Smooth muscle cell (in vitro differentiated cells): ENCODE measurements around the gene PITPNB. TPM values are rescaled to one million over a fixed set of nuclear protein-coding genes. Genes with fewer than 3 reads are reported as not detected.

Experiments used
- DNase-seq: peaks from one replicate; lab custom pipeline; 2025; ENCODE audit not compliant: unreplicated experiment; lab: John Stamatoyannopoulos, UW
- H2AFZ ChIP-seq: fragments of 200-600 bp; sonication (generic); 2 replicates; pipeline ENCODE4 v1.6.0; 2016; ENCODE audit warnings: antibody characterized with exemption, low read depth, mild to moderate bottlenecking
- H3F3A ChIP-seq: fragments of 200-600 bp; sonication (generic); 2 replicates; pipeline ENCODE4 v1.6.0; 2017; ENCODE audit warnings: antibody characterized with exemption, low read depth
- H3K27ac ChIP-seq: fragments of 200-600 bp; sonication (generic); 2 replicates; pipeline ENCODE4 v1.5.1; 2016; ENCODE audit warnings: low read depth, mild to moderate bottlenecking
- H3K27me3 ChIP-seq: fragments of 200-600 bp; sonication (generic); 2 replicates; pipeline ENCODE4 v1.6.1; 2016; ENCODE audit warnings: low read depth, mild to moderate bottlenecking
- H3K36me3 ChIP-seq: fragments of 200-600 bp; sonication (generic); 2 replicates; pipeline ENCODE4 v1.5.1; 2016; ENCODE audit warnings: low read depth
- H3K4me1 ChIP-seq: fragments of 200-600 bp; sonication (generic); 2 replicates; pipeline ENCODE4 v1.5.1; 2016; ENCODE audit warnings: low read depth
- H3K4me2 ChIP-seq: fragments of 200-600 bp; sonication (generic); 2 replicates; pipeline ENCODE4 v1.6.0; 2016; ENCODE audit warnings: mild to moderate bottlenecking
- H3K4me3 ChIP-seq: fragments of 200-600 bp; sonication (generic); 2 replicates; pipeline ENCODE4 v1.5.1; 2016; ENCODE audit warnings: mild to moderate bottlenecking
- H3K79me2 ChIP-seq: fragments of 200-600 bp; sonication (generic); 2 replicates; pipeline ENCODE4 v1.6.0; 2016; ENCODE audit warnings: low read depth, mild to moderate bottlenecking
- H3K9ac ChIP-seq: fragments of 200-600 bp; sonication (generic); 2 replicates; pipeline ENCODE4 v1.6.0; 2016; ENCODE audit warnings: low read depth
- H3K9me3 ChIP-seq: fragments of 200-600 bp; sonication (generic); replicated peaks from 2 replicates; pipeline ENCODE4 v1.5.1; 2016; ENCODE audit warnings: low read depth
- H4K20me1 ChIP-seq: fragments of 200-600 bp; sonication (generic); 2 replicates; pipeline ENCODE4 v1.6.0; 2016; ENCODE audit warnings: low read depth
- WGBS: methylation state at CpG from one replicate; pipeline ENCODE4 v1.1.7; 2016; ENCODE audit warnings: low lambda C conversion rate; 5-methylcytosine and 5-hydroxymethylcytosine counted together
- polyA plus RNA-seq: library from polyadenylated mRNA; unstranded; fragments of >200 nt; fragmentation: Nextera tagmentation; extraction: Ambion mirVana; gene quantifications from 2 replicates; pipeline ENCODE4 v1.2.1, GENCODE V29; 2016
- total RNA-seq: library from RNA; depleted of rRNA; stranded (reverse); fragments of >200 nt; gene quantifications from 2 replicates; pipeline ENCODE4 v1.2.3, GENCODE V29; 2014
- TF ChIP-seq, protein P1 (sequence below): fragments of 200-600 bp; sonication (generic); IDR thresholded peaks from 2 replicates; pipeline ENCODE4 v1.5.1; 2017; ENCODE audit warnings: borderline replicate concordance, mild to moderate bottlenecking, antibody characterized with exemption; ENCODE audit not compliant: insufficient read depth, poor library complexity, severe bottlenecking

PITPNB gene
- total and polyA plus RNA-seq, 2 experiments from 2014 or later, result 37.8 to 47.0 TPM

DNA sequence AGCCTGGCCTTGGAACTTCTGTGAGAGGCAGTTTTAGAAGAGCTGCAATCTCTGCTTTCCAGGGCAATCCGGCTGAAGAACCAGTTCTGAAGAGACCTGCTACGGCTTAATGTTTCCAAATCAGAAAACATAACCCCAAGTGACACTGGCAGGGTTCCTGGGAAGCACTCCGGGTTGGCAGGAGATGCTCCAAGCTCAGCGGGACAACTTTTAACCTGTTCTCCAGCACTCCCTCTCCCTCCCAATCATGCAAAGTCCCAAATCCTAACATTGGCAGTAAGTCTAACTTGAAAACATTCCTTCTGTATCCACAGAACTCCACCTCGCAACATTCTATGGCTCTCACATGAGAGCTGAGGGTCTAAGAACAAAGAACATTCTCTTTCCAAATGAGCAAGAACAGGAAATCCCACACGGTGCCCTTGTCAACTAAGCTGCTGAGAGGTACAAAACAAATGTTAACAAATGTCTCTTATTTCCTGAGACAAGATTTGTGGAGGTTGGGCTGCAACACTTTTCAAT is 69.0 kb downstream of the PITPNB start:
- Histone ChIP-seq H3K4me1 (peaks cover 27% of the 10 kb centered on the region), H4K20me1 (peaks cover 28% of the 10 kb centered on the region), H3K9ac (no peak overlapping the region), H3K4me3 (no peak overlapping the region), H3K79me2 (no peaks in the 10 kb centered on the region), H3K4me2 (no peak overlapping the region), H3K36me3 (no peaks in the 10 kb centered on the region), H3F3A (peaks cover 2% of the 10 kb centered on the region), H3K27ac (no peak overlapping the region), H3K9me3 (no peaks in the 10 kb centered on the region), H2AFZ (no peak overlapping the region), H3K27me3 (no peaks in the 10 kb centered on the region)
- DNase-seq, result no peak
- 79% methylated on average over 6 of the region's 6 CpGs for WGBS
- TF ChIP-seq, protein P1, sequence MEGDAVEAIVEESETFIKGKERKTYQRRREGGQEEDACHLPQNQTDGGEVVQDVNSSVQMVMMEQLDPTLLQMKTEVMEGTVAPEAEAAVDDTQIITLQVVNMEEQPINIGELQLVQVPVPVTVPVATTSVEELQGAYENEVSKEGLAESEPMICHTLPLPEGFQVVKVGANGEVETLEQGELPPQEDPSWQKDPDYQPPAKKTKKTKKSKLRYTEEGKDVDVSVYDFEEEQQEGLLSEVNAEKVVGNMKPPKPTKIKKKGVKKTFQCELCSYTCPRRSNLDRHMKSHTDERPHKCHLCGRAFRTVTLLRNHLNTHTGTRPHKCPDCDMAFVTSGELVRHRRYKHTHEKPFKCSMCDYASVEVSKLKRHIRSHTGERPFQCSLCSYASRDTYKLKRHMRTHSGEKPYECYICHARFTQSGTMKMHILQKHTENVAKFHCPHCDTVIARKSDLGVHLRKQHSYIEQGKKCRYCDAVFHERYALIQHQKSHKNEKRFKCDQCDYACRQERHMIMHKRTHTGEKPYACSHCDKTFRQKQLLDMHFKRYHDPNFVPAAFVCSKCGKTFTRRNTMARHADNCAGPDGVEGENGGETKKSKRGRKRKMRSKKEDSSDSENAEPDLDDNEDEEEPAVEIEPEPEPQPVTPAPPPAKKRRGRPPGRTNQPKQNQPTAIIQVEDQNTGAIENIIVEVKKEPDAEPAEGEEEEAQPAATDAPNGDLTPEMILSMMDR, result no peak

DNA sequence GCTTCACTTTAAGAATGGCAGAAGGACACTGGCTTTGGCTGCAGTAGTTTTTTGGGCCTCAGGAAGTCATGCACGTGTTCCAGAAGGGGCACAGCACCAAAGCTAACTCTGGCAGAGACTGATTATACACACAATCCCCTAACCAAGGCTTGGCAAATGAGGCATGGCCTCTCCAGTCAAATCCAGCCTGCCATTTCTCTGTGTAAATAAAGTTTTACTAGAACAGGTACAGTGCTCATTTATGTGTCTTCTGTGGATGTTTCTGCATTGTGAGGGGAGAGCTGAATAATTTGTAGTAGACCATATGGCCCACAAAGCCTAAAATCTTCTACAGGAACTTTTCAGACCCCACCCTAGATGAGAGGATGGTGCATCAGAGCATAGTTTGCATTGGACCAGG is 71.1 kb downstream of the PITPNB start:
- H3K4me3 ChIP-seq, result no peak overlapping the region
- no peaks in the 10 kb centered on the region for H3K79me2 ChIP-seq
- H3K27ac ChIP-seq, result no peak overlapping the region
- no peak overlapping the region for H3K9ac ChIP-seq
- peaks cover 2% of the 10 kb centered on the region for H3F3A ChIP-seq
- no peaks in the 10 kb centered on the region for H3K27me3 ChIP-seq
- no peaks in the 10 kb centered on the region for H3K36me3 ChIP-seq
- WGBS, result 92% methylated on average over 1 of the region's 1 CpG
- H3K4me2 ChIP-seq, result no peak overlapping the region
- no peaks in the 10 kb centered on the region for H3K9me3 ChIP-seq
- TF ChIP-seq, protein P1, result no peak
- no peak overlapping the region for H2AFZ ChIP-seq
- peaks cover 14% of the 10 kb centered on the region for H4K20me1 ChIP-seq
- DNase-seq, result no peak
- H3K4me1 ChIP-seq, result peaks cover 27% of the 10 kb centered on the region

DNA sequence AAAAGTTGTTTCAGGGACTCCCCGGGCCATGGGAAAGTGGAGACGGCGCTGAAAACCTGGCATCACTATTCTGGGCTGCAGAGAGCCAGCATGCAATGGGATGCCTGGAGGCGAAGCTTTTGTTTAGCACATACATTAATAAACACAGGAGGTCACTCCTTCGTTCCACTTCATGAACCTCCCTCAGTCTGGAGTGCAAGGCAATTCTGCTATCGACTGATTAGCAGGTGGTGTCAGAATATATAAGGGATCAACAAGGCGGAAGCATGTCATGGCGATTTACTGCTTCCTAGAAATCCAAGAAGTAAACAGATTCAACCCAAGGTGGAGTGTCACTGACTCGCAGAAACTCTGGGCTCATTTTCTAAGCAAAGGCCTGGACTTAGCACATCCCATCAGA is 72.1 kb downstream of the PITPNB start:
- Histone ChIP-seq H3K27me3 (no peaks in the 10 kb centered on the region), H3K79me2 (no peaks in the 10 kb centered on the region), H3F3A (no peaks in the 10 kb centered on the region), H3K36me3 (no peaks in the 10 kb centered on the region), H3K4me1 (peaks cover 18% of the 10 kb centered on the region), H4K20me1 (peaks cover 13% of the 10 kb centered on the region), H3K27ac (no peak overlapping the region), H3K4me3 (no peak overlapping the region), H3K9me3 (no peaks in the 10 kb centered on the region), H2AFZ (no peak overlapping the region), H3K4me2 (no peak overlapping the region), H3K9ac (no peak overlapping the region)
- no peak for DNase-seq
- TF ChIP-seq, protein P1, result no peak
- over 99% methylated on average over 9 of the region's 9 CpGs for WGBS

DNA sequence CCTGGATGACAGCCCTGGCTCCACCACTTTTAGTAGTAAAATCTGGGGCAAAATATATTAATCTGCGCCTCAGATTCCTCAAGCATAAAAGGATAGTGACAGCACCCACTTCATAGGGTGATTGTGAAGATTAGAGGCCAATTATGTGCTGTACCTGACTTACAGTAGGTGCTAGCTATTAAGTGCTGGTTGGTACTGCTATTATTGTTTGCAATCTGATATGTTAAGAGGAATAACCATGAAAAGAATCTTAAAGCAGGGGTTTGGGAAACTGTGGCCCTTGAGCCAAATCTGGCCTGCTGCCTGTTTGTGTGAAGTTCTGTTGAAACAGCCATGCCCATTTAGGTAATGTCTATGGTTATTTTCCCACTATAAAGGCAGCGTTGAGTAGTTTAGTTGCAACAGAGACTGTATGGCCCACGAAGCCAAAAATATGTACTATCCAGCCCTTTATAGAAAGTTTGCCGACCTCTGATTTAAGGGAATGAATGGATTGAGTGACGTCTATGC is 72.8 kb downstream of the PITPNB start:
- WGBS, result 96% methylated on average over 5 of the region's 5 CpGs
- no peak overlapping the region for H3K27ac ChIP-seq

More for the DNA sequence above, 72.8 kb downstream of the PITPNB start:
- Histone ChIP-seq H3K9me3 (no peaks in the 10 kb centered on the region), H3K36me3 (no peaks in the 10 kb centered on the region), H3K27me3 (no peaks in the 10 kb centered on the region), H3K9ac (no peak overlapping the region), H3F3A (no peaks in the 10 kb centered on the region), H3K4me2 (no peak overlapping the region), H2AFZ (no peak overlapping the region), H3K4me3 (no peak overlapping the region), H4K20me1 (peaks cover 9% of the 10 kb centered on the region), H3K79me2 (no peaks in the 10 kb centered on the region), H3K4me1 (peaks cover 12% of the 10 kb centered on the region)
- no peak for DNase-seq
- TF ChIP-seq, protein P1, result no peak
